SK-N-SH treated with all-trans-retinoic acid at 6 μM for 48 hours (cell line): Measurements from ENCODE around the gene CBFA2T3.

Experiments
- ATAC-seq: fragments of 200-7000 bp; cut with Tn5 transposase; 3 replicates; pipeline ENCODE4 v1.9.1; 2020; ENCODE audit warnings: mild to moderate bottlenecking, moderate library complexity
- ARNTL ChIP-seq: fragments of 450-650 bp; formaldehyde crosslinking; IDR thresholded peaks from 2 replicates; pipeline ENCODE4 v1.5.0; 2020; ENCODE audit warnings: low read depth, mild to moderate bottlenecking, moderate library complexity, borderline replicate concordance
- BACH2 ChIP-seq: fragments of 250-450 bp; sonication (Bioruptor Pico); IDR thresholded peaks from 2 replicates; pipeline ENCODE4 v1.9.0; 2021; ENCODE audit warnings: mild to moderate bottlenecking, borderline replicate concordance
- CREB5 ChIP-seq: fragments of 250-450 bp; sonication (Bioruptor Pico); IDR thresholded peaks from 2 replicates; pipeline ENCODE4 v1.5.1; 2020; ENCODE audit warnings: low read depth, mild to moderate bottlenecking, moderate library complexity
- CSDC2 ChIP-seq: fragments of 250-450 bp; sonication (Bioruptor Pico); IDR thresholded peaks from 2 replicates; pipeline ENCODE4 v1.5.0; 2020; ENCODE audit warnings: mild to moderate bottlenecking, moderate library complexity
- CSRNP3 ChIP-seq: fragments of 250-450 bp; sonication (Bioruptor Pico); IDR thresholded peaks from 2 replicates; pipeline ENCODE4 v1.5.1; 2021; ENCODE audit warnings: mild to moderate bottlenecking, moderate library complexity
- ESRRG ChIP-seq: fragments of 250-450 bp; sonication (Bioruptor Pico); IDR thresholded peaks from 2 replicates; pipeline ENCODE4 v1.6.1; 2021; ENCODE audit warnings: mild to moderate bottlenecking
- GLIS3 ChIP-seq: fragments of 250-450 bp; sonication (Bioruptor Pico); IDR thresholded peaks from 2 replicates; pipeline ENCODE4 v1.5.0; 2020; ENCODE audit warnings: mild to moderate bottlenecking, moderate library complexity
- OSR1 ChIP-seq: fragments of 250-450 bp; sonication (Bioruptor Pico); IDR thresholded peaks from 2 replicates; pipeline ENCODE4 v1.8.0; 2022; ENCODE audit warnings: moderate library complexity, mild to moderate bottlenecking, inconsistent platforms
- PATZ1 ChIP-seq: fragments of 250-450 bp; sonication (Bioruptor Pico); IDR thresholded peaks from 2 replicates; pipeline ENCODE4 v1.8.0; 2020; ENCODE audit warnings: mild to moderate bottlenecking, moderate library complexity, borderline replicate concordance
- POU6F1 ChIP-seq: fragments of 250-450 bp; sonication (Bioruptor Pico); IDR thresholded peaks from 2 replicates; pipeline ENCODE4 v1.8.0; 2021; ENCODE audit warnings: low read depth, mild to moderate bottlenecking, moderate library complexity, borderline replicate concordance
- PPARA ChIP-seq: fragments of 250-450 bp; sonication (Bioruptor Pico); IDR thresholded peaks from 2 replicates; pipeline ENCODE4 v1.5.0; 2020; ENCODE audit warnings: mild to moderate bottlenecking, borderline replicate concordance
- RARB ChIP-seq: fragments of 250-450 bp; sonication (Bioruptor Pico); IDR thresholded peaks from 2 replicates; pipeline ENCODE4 v1.8.0; 2021; ENCODE audit warnings: mild to moderate bottlenecking, moderate library complexity
- SNAI2 ChIP-seq: fragments of 250-450 bp; sonication (Bioruptor Pico); IDR thresholded peaks from 2 replicates; pipeline ENCODE4 v1.5.0; 2020; ENCODE audit warnings: mild to moderate bottlenecking, moderate library complexity
- TCF4 ChIP-seq: fragments of 250-450 bp; sonication (Bioruptor Pico); IDR thresholded peaks from 2 replicates; pipeline ENCODE4 v1.8.0; 2021; ENCODE audit warnings: mild to moderate bottlenecking, moderate library complexity, borderline replicate concordance
- TOX ChIP-seq: fragments of 250-450 bp; sonication (Bioruptor Pico); IDR thresholded peaks from 2 replicates; pipeline ENCODE4 v1.8.0; 2021; ENCODE audit warnings: mild to moderate bottlenecking, moderate library complexity, borderline replicate concordance
- ZC3H10 ChIP-seq: fragments of 250-450 bp; sonication (Bioruptor Pico); IDR thresholded peaks from 2 replicates; pipeline ENCODE4 v1.5.1; 2021; ENCODE audit warnings: mild to moderate bottlenecking, moderate library complexity
- ZFP3 ChIP-seq: fragments of 250-450 bp; sonication (Bioruptor Pico); IDR thresholded peaks from 2 replicates; pipeline ENCODE4 v1.5.0; 2020; ENCODE audit warnings: mild to moderate bottlenecking, moderate library complexity
- ZFP30 ChIP-seq: fragments of 450-650 bp; formaldehyde crosslinking; IDR thresholded peaks from 2 replicates; pipeline ENCODE4 v1.5.0; 2022; ENCODE audit warnings: mild to moderate bottlenecking, moderate library complexity
- ZNF70 ChIP-seq: fragments of 450-650 bp; formaldehyde crosslinking; IDR thresholded peaks from 2 replicates; pipeline ENCODE4 v1.5.0; 2020; ENCODE audit warnings: mild to moderate bottlenecking, moderate library complexity

CBFA2T3 gene

GRCh38 chr16:89000207-89000959, 23.4 kb upstream of the CBFA2T3 start:
- no peak for ATAC-seq
- TF ChIP-seq POU6F1 (CRISPR knock-in tag): no peak
- TF ChIP-seq ZC3H10 (CRISPR knock-in tag): no peak
- no peak for TF ChIP-seq OSR1 (CRISPR knock-in tag)
- no peak for TF ChIP-seq CREB5 (CRISPR knock-in tag)
- TF ChIP-seq TOX: no peak
- TF ChIP-seq ESRRG: no peak
- TF ChIP-seq BACH2 (CRISPR knock-in tag): no peak
- no peak for TF ChIP-seq ZFP3 (CRISPR knock-in tag)
- TF ChIP-seq CSDC2: no peak
- no peak for TF ChIP-seq RARB (CRISPR knock-in tag)
- no peak for TF ChIP-seq TCF4 (CRISPR knock-in tag)
- no peak for TF ChIP-seq ZNF70 (CRISPR knock-in tag)
- no peak for TF ChIP-seq PPARA (CRISPR knock-in tag)
- no peak for TF ChIP-seq ZFP30

GRCh38 chr16:88999457-89000206, 22.6 kb upstream of the CBFA2T3 start:
- no peak for ATAC-seq

More at GRCh38 chr16:88999457-89000206, 22.6 kb upstream of the CBFA2T3 start:
- TF ChIP-seq CSRNP3 (no peak), BACH2 (CRISPR knock-in tag) (no peak), RARB (CRISPR knock-in tag) (no peak), OSR1 (CRISPR knock-in tag) (no peak), ZFP30 (no peak), ZFP3 (CRISPR knock-in tag) (no peak), TCF4 (CRISPR knock-in tag) (no peak), ESRRG (no peak), GLIS3 (CRISPR knock-in tag) (no peak), PATZ1 (CRISPR knock-in tag) (no peak), SNAI2 (no peak), ARNTL (CRISPR knock-in tag) (no peak), ZNF70 (CRISPR knock-in tag) (no peak), CREB5 (CRISPR knock-in tag) (no peak), CSDC2 (no peak)
